Left ventricle myocardium inferior (tissue), 1 donor: Measurements from ENCODE around the gene SLC13A4. TPM values are rescaled to one million over a fixed set of nuclear protein-coding genes. Genes with fewer than 3 reads are reported as not detected.

Experiments used
- DNase-seq: peaks from one replicate; pipeline ENCODE4 v3.0.0-alpha.2; 2020
- H3K27ac ChIP-seq: fragments of 200-600 bp; replicated peaks from 2 replicates; pipeline ENCODE4 v1.8.0; 2021
- H3K27me3 ChIP-seq: fragments of 200-600 bp; 2 replicates; pipeline ENCODE4 v1.8.0; 2021; ENCODE audit warnings: low read depth
- H3K36me3 ChIP-seq: fragments of 200-600 bp; 2 replicates; pipeline ENCODE4 v1.8.0; 2021
- H3K4me1 ChIP-seq: fragments of 200-600 bp; 2 replicates; pipeline ENCODE4 v1.8.0; 2021
- H3K4me3 ChIP-seq: fragments of 200-600 bp; 2 replicates; pipeline ENCODE4 v1.8.0; 2021; ENCODE audit warnings: mild to moderate bottlenecking, moderate library complexity
- H3K9me3 ChIP-seq: fragments of 200-600 bp; replicated peaks from 2 replicates; pipeline ENCODE4 v1.8.0; 2021
- CTCF ChIP-seq: fragments of 200-600 bp; IDR thresholded peaks from 2 replicates; pipeline ENCODE4 v1.8.0; 2021; ENCODE audit warnings: antibody characterized with exemption, mild to moderate bottlenecking, borderline replicate concordance
- intact Hi-C: fragments of 100-400 bp; cut with micrococcal nuclease; formaldehyde crosslinking; loops from one replicate; pipeline ENCODE4 v1.11.0; 2022
- total RNA-seq: library from RNA; stranded (reverse); fragmentation: NEBNext Ultra II Directional; extraction: Animal tissue kit (Norgen Biotek cat#: 25700); gene quantifications from one replicate; pipeline ENCODE4 v1.2.1, GENCODE V29; 2021
- donor health status: DM: no; HTN: yes; CAD: no; lungs with severe emphysema.

SLC13A4 gene
- total RNA-seq, 1 donor from 2014 or later = 0.44 TPM

GRCh38 chr7:135772639-135773222 lies 44.7 kb upstream of the SLC13A4 start:
- Histone ChIP-seq H3K9me3 (peaks cover 3% of the 10 kb centered on the region), H3K36me3 (no peaks in the 10 kb centered on the region), H3K4me1 (peaks cover 35% of the 10 kb centered on the region), H3K4me3 (no peak overlapping the region), H3K27ac (peak overlapping the region; percentile 74), H3K27me3 (no peaks in the 10 kb centered on the region)
- TF ChIP-seq CTCF = no peak
- intact Hi-C loops = no loop called here
- no peak for DNase-seq

GRCh38 chr7:135771961-135772638 lies 44.1 kb upstream of the SLC13A4 start:
- DNase-seq = no peak
- intact Hi-C loops = no loop called here
- H3K9me3 ChIP-seq = no peaks in the 10 kb centered on the region
- H3K27ac ChIP-seq = peak overlapping the region; percentile 74
- H3K4me3 ChIP-seq = no peak overlapping the region
- H3K36me3 ChIP-seq = no peaks in the 10 kb centered on the region
- H3K4me1 ChIP-seq = peaks cover 35% of the 10 kb centered on the region
- no peaks in the 10 kb centered on the region for H3K27me3 ChIP-seq
- TF ChIP-seq CTCF = no peak

DNA sequence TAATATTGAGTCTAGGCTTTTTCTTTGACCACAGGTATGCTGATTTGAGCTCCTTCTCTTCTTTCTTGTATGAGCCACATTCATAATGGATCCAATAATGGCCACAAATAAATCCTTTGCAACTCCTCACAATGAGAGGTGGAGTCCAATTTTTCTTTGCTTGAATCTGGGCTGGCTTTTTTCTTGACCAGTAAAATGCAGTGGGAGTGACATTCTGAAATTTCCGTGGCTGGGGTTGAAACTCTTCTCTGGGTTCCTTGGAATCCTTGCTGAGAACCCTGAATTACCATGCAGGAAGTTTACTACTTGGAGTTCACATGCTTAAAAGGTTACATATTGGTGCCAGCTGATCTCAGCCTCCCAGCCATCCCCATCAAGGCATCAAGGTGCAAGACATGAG lies 43.1 kb upstream of the SLC13A4 start:
- no peak for DNase-seq
- no peaks in the 10 kb centered on the region for H3K36me3 ChIP-seq
- H3K27ac ChIP-seq = peak overlapping the region; percentile 74
- H3K4me1 ChIP-seq = peaks cover 35% of the 10 kb centered on the region
- intact Hi-C loops = no loop called here
- no peaks in the 10 kb centered on the region for H3K27me3 ChIP-seq
- no peaks in the 10 kb centered on the region for H3K9me3 ChIP-seq
- no peak for TF ChIP-seq CTCF
- H3K4me3 ChIP-seq = no peak overlapping the region

DNA sequence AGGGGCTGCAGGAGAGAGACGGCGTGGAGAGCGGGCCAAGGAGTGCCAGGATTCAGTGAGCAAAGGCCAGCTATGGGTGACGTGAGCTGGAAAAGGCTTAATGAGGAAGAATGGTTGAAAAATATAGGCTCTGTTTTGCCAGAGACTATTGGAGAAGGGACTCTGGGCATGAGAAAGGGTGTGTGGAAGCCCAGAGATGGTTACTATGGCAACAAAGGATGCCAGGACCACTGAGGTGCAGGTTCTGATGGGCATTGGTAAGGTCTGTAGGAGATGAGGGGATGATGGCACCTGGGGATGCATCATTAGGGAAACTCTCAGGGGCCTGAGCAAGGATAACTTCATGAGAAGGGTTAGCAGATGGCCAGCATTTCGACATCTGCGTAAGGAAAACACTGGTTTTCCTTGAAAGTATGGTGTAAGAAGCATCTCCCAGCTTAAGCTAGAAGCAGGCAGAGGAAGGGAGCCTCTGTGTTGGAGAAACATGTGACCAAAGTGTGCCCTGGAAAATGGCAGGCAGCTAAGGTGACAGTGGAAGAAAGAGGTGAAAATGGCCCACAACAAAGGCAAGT lies 42.2 kb upstream of the SLC13A4 start:
- Histone ChIP-seq H3K4me3 (no peak overlapping the region), H3K9me3 (no peaks in the 10 kb centered on the region), H3K27me3 (no peaks in the 10 kb centered on the region), H3K27ac (peak overlapping the region; percentile 75), H3K36me3 (no peaks in the 10 kb centered on the region), H3K4me1 (peaks cover 40% of the 10 kb centered on the region)
- no peak for DNase-seq
- intact Hi-C loops = no loop called here
- TF ChIP-seq CTCF = no peak

GRCh38 chr7:135769005-135769802 lies 41.2 kb upstream of the SLC13A4 start:
- no peak overlapping the region for H3K4me3 ChIP-seq
- H3K9me3 ChIP-seq = no peaks in the 10 kb centered on the region
- DNase-seq = peak; percentile 77
- no peak for TF ChIP-seq CTCF
- H3K27me3 ChIP-seq = no peaks in the 10 kb centered on the region
- peaks cover 32% of the 10 kb centered on the region for H3K4me1 ChIP-seq
- no peaks in the 10 kb centered on the region for H3K36me3 ChIP-seq
- intact Hi-C loops = no loop called here
- H3K27ac ChIP-seq = peak overlapping the region; percentile 75
